B cell (primary cell): ENCODE measurements around the gene CRYZ.

ENCODE experiments used
- CTCF ChIP-seq: fragments of 200-600 bp; IDR thresholded peaks from one replicate; pipeline ENCODE4 v1.8.0; 2022; ENCODE audit warnings: antibody characterized with exemption, mild to moderate bottlenecking
- EZH2 ChIP-seq: IDR thresholded peaks from 2 replicates; pipeline ENCODE4 v1.6.1; 2012; ENCODE audit warnings: borderline replicate concordance, low read depth, mild to moderate bottlenecking, moderate library complexity, low read length; ENCODE audit not compliant: insufficient read depth, poor library complexity, severe bottlenecking

- TF ChIP-seq CTCF (no peak), EZH2 (no peak)
Observed at GRCh38 chr1:74713849-74714248, 19.0 kb downstream of the CRYZ start.
